NT2/D1 (cell line): ENCODE measurements around the gene GPR82.

Source experiments
- DNase-seq: peaks from one replicate; pipeline ENCODE4 v3.0.0-alpha.2; 2011; ENCODE audit warnings: low read depth, low spot score
- H3K27me3 ChIP-seq: 2 replicates; pipeline ENCODE4 v1.6.0; 2011; ENCODE audit warnings: mild to moderate bottlenecking; ENCODE audit not compliant: insufficient read length, insufficient read depth
- H3K36me3 ChIP-seq: 2 replicates; pipeline ENCODE4 v1.6.1; 2011; ENCODE audit warnings: mild to moderate bottlenecking, low read length, mixed read lengths; ENCODE audit not compliant: insufficient read depth, insufficient read length
- H3K4me1 ChIP-seq: 2 replicates; pipeline ENCODE4 v1.5.1; 2011; ENCODE audit not compliant: insufficient read depth, insufficient read length
- H3K4me3 ChIP-seq: 2 replicates; pipeline ENCODE4 v1.5.1; 2011; ENCODE audit warnings: low read depth; ENCODE audit not compliant: insufficient read length
- H3K9ac ChIP-seq: 2 replicates; pipeline ENCODE4 v1.6.0; 2011; ENCODE audit warnings: low read depth; ENCODE audit not compliant: insufficient read length
- H3K9me3 ChIP-seq: 2 replicates; pipeline ENCODE4 v1.5.1; 2011; ENCODE audit warnings: mild to moderate bottlenecking, low read length; ENCODE audit not compliant: insufficient read depth
- SUZ12 ChIP-seq: IDR thresholded peaks from 2 replicates; pipeline ENCODE4 v1.6.1; 2011; ENCODE audit not compliant: insufficient read length, insufficient read depth; ENCODE audit errors: extremely low read depth
- YY1 ChIP-seq: IDR thresholded peaks from 2 replicates; pipeline ENCODE4 v1.6.1; 2011; ENCODE audit not compliant: insufficient read length, insufficient read depth
- ZNF274 ChIP-seq: IDR thresholded peaks from 2 replicates; pipeline ENCODE4 v1.6.1; 2011; ENCODE audit warnings: mild to moderate bottlenecking, low read depth, low read length

Gene GPR82

GRCh38 chrX:41730081-41730480 is 6.1 kb downstream of the GPR82 start:
- TF ChIP-seq ZNF274 (no peak), SUZ12 (no peak), YY1 (no peak)
- H3K36me3 ChIP-seq: no peaks in the 10 kb centered on the region
- no peaks in the 10 kb centered on the region for H3K4me1 ChIP-seq
- DNase-seq: no peak
- H3K9ac ChIP-seq: no peak overlapping the region
- H3K9me3 ChIP-seq: no peaks in the 10 kb centered on the region
- H3K27me3 ChIP-seq: no peaks in the 10 kb centered on the region
- H3K4me3 ChIP-seq: no peak overlapping the region

DNA sequence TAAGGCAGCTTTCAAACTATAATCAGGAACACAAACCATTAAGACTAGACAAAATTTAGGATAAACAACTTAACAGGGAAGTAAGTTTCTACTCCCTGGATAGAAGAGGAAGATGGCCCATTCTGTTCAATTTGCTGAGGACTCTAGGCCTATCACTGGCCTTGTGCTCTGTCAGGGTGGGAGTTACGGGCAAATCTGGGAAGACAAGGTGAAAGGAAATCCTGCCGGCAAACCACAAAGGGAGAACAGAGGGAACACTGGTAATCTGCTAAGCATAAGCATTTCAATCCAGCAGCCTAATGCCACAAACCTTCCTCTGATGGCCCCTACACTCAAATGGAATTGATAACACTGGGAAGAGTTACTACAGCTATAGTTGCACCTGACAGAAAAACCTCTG is 8.3 kb downstream of the GPR82 start:
- H3K9me3 ChIP-seq: no peaks in the 10 kb centered on the region
- TF ChIP-seq YY1 (no peak), ZNF274 (no peak), SUZ12 (no peak)
- H3K9ac ChIP-seq: no peak overlapping the region
- no peaks in the 10 kb centered on the region for H3K27me3 ChIP-seq
- H3K36me3 ChIP-seq: no peaks in the 10 kb centered on the region
- H3K4me1 ChIP-seq: no peaks in the 10 kb centered on the region
- DNase-seq: no peak
- no peak overlapping the region for H3K4me3 ChIP-seq

GRCh38 chrX:41733939-41734338 is 10.0 kb downstream of the GPR82 start:
- H3K27me3 ChIP-seq: no peaks in the 10 kb centered on the region
- DNase-seq: no peak
- H3K9me3 ChIP-seq: no peaks in the 10 kb centered on the region
- no peak for TF ChIP-seq ZNF274
- no peak for TF ChIP-seq SUZ12
- TF ChIP-seq YY1: no peak
- H3K36me3 ChIP-seq: no peaks in the 10 kb centered on the region
- no peak overlapping the region for H3K4me3 ChIP-seq
- no peaks in the 10 kb centered on the region for H3K4me1 ChIP-seq
- no peak overlapping the region for H3K9ac ChIP-seq

DNA sequence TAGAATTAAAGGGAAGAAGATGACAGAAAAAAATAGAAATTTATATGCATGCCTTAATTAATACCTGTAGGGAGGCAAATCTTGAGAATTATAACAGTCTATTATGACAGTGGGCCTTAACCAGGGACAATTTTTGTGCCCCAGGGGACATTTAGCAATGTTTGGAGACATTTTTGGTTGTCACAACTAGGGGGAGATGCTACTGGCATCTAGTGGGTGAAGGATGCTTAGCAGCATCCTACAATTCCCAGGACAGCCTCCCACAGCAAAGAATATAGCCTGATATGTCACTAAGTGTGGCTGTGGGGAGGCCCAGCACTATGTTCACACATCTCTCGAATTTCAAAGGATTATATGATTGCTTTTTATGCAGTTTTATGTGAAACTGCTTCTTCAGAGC is 10.5 kb downstream of the GPR82 start:
- no peak overlapping the region for H3K9ac ChIP-seq
- no peaks in the 10 kb centered on the region for H3K36me3 ChIP-seq
- no peak for DNase-seq
- no peaks in the 10 kb centered on the region for H3K4me1 ChIP-seq
- TF ChIP-seq SUZ12 (no peak), ZNF274 (no peak), YY1 (no peak)
- no peak overlapping the region for H3K4me3 ChIP-seq
- no peaks in the 10 kb centered on the region for H3K9me3 ChIP-seq
- no peaks in the 10 kb centered on the region for H3K27me3 ChIP-seq

- no peak for DNase-seq
- TF ChIP-seq YY1 (no peak), SUZ12 (no peak), ZNF274 (no peak)
Measured at GRCh38 chrX:41737065-41737464, 13.1 kb downstream of the GPR82 start.

DNA sequence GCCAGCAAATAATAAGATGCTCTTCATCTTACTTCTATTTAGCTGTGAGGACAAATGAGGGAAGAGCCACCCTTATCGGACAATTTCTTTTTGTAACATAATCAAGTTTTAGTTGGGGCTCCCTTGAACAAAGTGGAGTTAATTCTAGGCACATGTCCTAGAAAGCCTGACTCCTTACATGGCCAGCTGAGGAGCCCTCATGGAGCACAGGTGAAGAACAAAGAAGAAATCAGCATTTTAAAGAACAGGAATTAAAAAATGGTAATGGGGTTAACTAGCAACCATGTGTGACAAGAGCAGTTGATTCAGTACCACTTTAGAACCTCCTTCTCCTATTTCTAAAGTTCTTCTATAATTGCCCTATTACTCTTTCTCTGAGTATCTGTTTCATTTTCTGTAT is 15.9 kb downstream of the GPR82 start:
- no peaks in the 10 kb centered on the region for H3K27me3 ChIP-seq
- TF ChIP-seq YY1 (no peak), SUZ12 (no peak), ZNF274 (no peak)
- DNase-seq: no peak
- H3K36me3 ChIP-seq: peaks cover 8% of the 10 kb centered on the region
- no peaks in the 10 kb centered on the region for H3K9me3 ChIP-seq
- H3K4me3 ChIP-seq: no peak overlapping the region
- H3K4me1 ChIP-seq: no peaks in the 10 kb centered on the region
- no peak overlapping the region for H3K9ac ChIP-seq

More at GRCh38 chrX:41737065-41737464, 13.1 kb downstream of the GPR82 start:
- Histone ChIP-seq H3K36me3 (no peaks in the 10 kb centered on the region), H3K27me3 (no peaks in the 10 kb centered on the region), H3K4me1 (no peaks in the 10 kb centered on the region), H3K4me3 (no peak overlapping the region), H3K9me3 (no peaks in the 10 kb centered on the region), H3K9ac (no peak overlapping the region)

DNA sequence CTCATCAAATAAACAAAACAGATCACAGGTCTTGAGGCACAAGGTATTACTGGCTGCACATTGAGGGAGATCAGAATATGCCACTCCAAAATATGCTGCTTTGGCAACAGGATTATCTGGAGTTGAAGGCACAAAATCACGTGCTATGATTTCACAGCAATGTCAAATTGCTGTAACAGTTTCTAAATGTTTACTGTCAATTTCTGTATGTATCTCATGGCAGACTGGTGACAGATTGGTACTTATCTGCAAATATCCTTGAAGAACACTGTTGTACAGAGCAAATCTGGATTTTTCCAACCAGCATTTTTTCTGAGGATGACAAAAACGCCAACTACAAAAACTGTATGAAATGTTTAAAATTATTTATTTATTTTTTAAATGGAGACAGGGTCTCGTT is 26.7 kb downstream of the GPR82 start:
- Histone ChIP-seq H3K4me3 (no peak overlapping the region), H3K27me3 (no peaks in the 10 kb centered on the region), H3K9me3 (no peaks in the 10 kb centered on the region), H3K36me3 (no peaks in the 10 kb centered on the region), H3K4me1 (no peaks in the 10 kb centered on the region), H3K9ac (no peak overlapping the region)
- TF ChIP-seq SUZ12: no peak
- TF ChIP-seq YY1: no peak
- no peak for TF ChIP-seq ZNF274
- no peak for DNase-seq
